PC-3 (cell line): ENCODE results near the gene LPIN1. TPM values are rescaled to one million over a fixed set of nuclear protein-coding genes. Genes with fewer than 3 reads are reported as not detected.

Experiments used
- ATAC-seq: fragments of 200-7000 bp; cut with Tn5 transposase; 2 replicates; pipeline ENCODE4 v1.9.1; 2020; ENCODE audit warnings: mild to moderate bottlenecking, moderate library complexity
- BruUV-seq: library from RNA; stranded (reverse); fragments of 400-500 nt; replicated peaks from 2 replicates; lab custom pipeline; 2021; lab: Mats Ljungman, UMichigan
- CTCF ChIA-PET: fragments of 300-600 bp; sonication (Branson Sonifier 250); formaldehyde crosslinking; loops from one replicate; lab custom pipeline; 2022; ENCODE audit warnings: antibody characterized with exemption; lab: Charles Lee
- POLR2A ChIA-PET: fragments of 300-600 bp; sonication (Branson Sonifier 250); formaldehyde crosslinking; loops from one replicate; lab custom pipeline; 2022; ENCODE audit warnings: antibody characterized with exemption; ENCODE audit not compliant: unreplicated experiment; lab: Charles Lee
- DNase-seq: peaks from one replicate; pipeline ENCODE4 v3.0.0-alpha.2; 2015
- H2AFZ ChIP-seq: fragments of 300-600 bp; sonication (generic); 2 replicates; pipeline ENCODE4 v1.6.0; 2016; ENCODE audit warnings: antibody characterized with exemption, low read length
- H3F3A ChIP-seq: fragments of 300-600 bp; sonication (generic); one replicate; pipeline ENCODE4 v1.6.0; 2017; ENCODE audit warnings: antibody characterized with exemption, low read length, control low read depth, mild to moderate bottlenecking; ENCODE audit not compliant: unreplicated experiment
- H3K27ac ChIP-seq: fragments of 300-600 bp; sonication (generic); 2 replicates; pipeline ENCODE4 v1.5.1; 2016; ENCODE audit warnings: mild to moderate bottlenecking, low read length
- H3K27me3 ChIP-seq: fragments of 300-600 bp; sonication (generic); 2 replicates; pipeline ENCODE4 v1.6.1; 2016; ENCODE audit warnings: low read length, mixed read lengths
- H3K36me3 ChIP-seq: fragments of 300-600 bp; sonication (generic); 2 replicates; pipeline ENCODE4 v1.6.1; 2016; ENCODE audit warnings: low read depth, mixed run types, low read length, mixed read lengths
- H3K4me1 ChIP-seq: fragments of 300-600 bp; sonication (generic); 2 replicates; pipeline ENCODE4 v1.5.1; 2016; ENCODE audit warnings: low read length; ENCODE audit not compliant: insufficient read depth
- H3K4me2 ChIP-seq: fragments of 300-600 bp; sonication (generic); 2 replicates; pipeline ENCODE4 v1.6.0; 2016; ENCODE audit warnings: low read length
- H3K4me3 ChIP-seq: fragments of 300-600 bp; sonication (generic); 2 replicates; pipeline ENCODE4 v1.5.1; 2016; ENCODE audit warnings: mild to moderate bottlenecking, low read length, mixed read lengths
- H3K79me2 ChIP-seq: fragments of 300-600 bp; sonication (generic); 2 replicates; pipeline ENCODE4 v1.6.1; 2017; ENCODE audit warnings: low read length, mixed read lengths
- H3K9ac ChIP-seq: fragments of 300-600 bp; sonication (generic); 2 replicates; pipeline ENCODE4 v1.6.0; 2016; ENCODE audit warnings: mild to moderate bottlenecking, low read length
- H3K9me2 ChIP-seq: fragments of 300-600 bp; sonication (generic); replicated peaks from 2 replicates; pipeline ENCODE4 v1.6.1; 2016; ENCODE audit warnings: mixed run types, low read length, mixed read lengths
- H3K9me3 ChIP-seq: fragments of 300-600 bp; sonication (generic); 2 replicates; pipeline ENCODE4 v1.6.1; 2016; ENCODE audit warnings: low read length, mixed read lengths
- H4K20me1 ChIP-seq: fragments of 300-600 bp; sonication (generic); 2 replicates; pipeline ENCODE4 v1.6.1; 2016; ENCODE audit warnings: low read length, mixed read lengths
- CTCF ChIP-seq: fragments of 300-600 bp; sonication (generic); conservative IDR thresholded peaks from 2 replicates; pipeline ENCODE4 v1.5.1; 2017; ENCODE audit warnings: antibody characterized with exemption, low read depth, mild to moderate bottlenecking, low read length
- EZH2 ChIP-seq: fragments of 300-600 bp; sonication (generic); IDR thresholded peaks from one replicate; pipeline ENCODE4 v1.6.1; 2017; ENCODE audit warnings: antibody characterized with exemption, mild to moderate bottlenecking, low read length; ENCODE audit not compliant: unreplicated experiment
- EZH2phosphoT487 ChIP-seq: fragments of 300-600 bp; sonication (generic); IDR thresholded peaks from 2 replicates; pipeline ENCODE4 v1.6.1; 2018; ENCODE audit warnings: mild to moderate bottlenecking, antibody characterized with exemption, low read length, borderline replicate concordance
- intact Hi-C: fragments of 100-400 bp; cut with micrococcal nuclease; formaldehyde crosslinking; loops from 2 replicates; pipeline ENCODE4 v1.9.0; 2023
- total RNA-seq: library from RNA; depleted of rRNA; stranded (reverse); fragments of >200 nt; gene quantifications from 2 replicates; pipeline ENCODE4 v1.2.3, GENCODE V29; 2014

LPIN1 gene
- total RNA-seq, 1 experiment from 2014 or later, result 40.9 TPM

GRCh38 chr2:11805024-11805423 lies 58.6 kb downstream of the LPIN1 start:
- Histone ChIP-seq H3F3A (no peaks in the 10 kb centered on the region), H3K9me3 (no peaks in the 10 kb centered on the region), H3K27me3 (no peaks in the 10 kb centered on the region), H4K20me1 (no peaks in the 10 kb centered on the region), H3K4me2 (no peak overlapping the region), H3K4me1 (no peaks in the 10 kb centered on the region), H3K36me3 (peaks cover 54% of the 10 kb centered on the region), H3K4me3 (no peak overlapping the region), H3K9me2 (no peaks in the 10 kb centered on the region), H2AFZ (no peak overlapping the region), H3K9ac (no peak overlapping the region), H3K27ac (no peak overlapping the region), H3K79me2 (no peaks in the 10 kb centered on the region)
- TF ChIP-seq EZH2, result no peak
- no peak for TF ChIP-seq EZH2phosphoT487
- no peak for TF ChIP-seq CTCF
- ATAC-seq, result no peak
- no TSS peak for BruUV-seq
- POLR2A ChIA-PET, result no interaction called here
- CTCF ChIA-PET, result no interaction called here
- intact Hi-C loops, result no loop called here
- DNase-seq, result no peak

GRCh38 chr2:11805920-11806319 lies 59.5 kb downstream of the LPIN1 start:
- Histone ChIP-seq H3K36me3 (peaks cover 53% of the 10 kb centered on the region), H3F3A (no peaks in the 10 kb centered on the region), H3K27ac (no peak overlapping the region), H3K4me2 (no peak overlapping the region), H3K4me1 (no peaks in the 10 kb centered on the region), H3K9ac (no peak overlapping the region), H3K27me3 (no peaks in the 10 kb centered on the region), H3K9me2 (no peaks in the 10 kb centered on the region), H4K20me1 (no peaks in the 10 kb centered on the region), H3K79me2 (no peaks in the 10 kb centered on the region), H3K9me3 (no peaks in the 10 kb centered on the region), H3K4me3 (no peak overlapping the region), H2AFZ (no peak overlapping the region)
- TF ChIP-seq CTCF (no peak), EZH2phosphoT487 (no peak), EZH2 (no peak)
- no TSS peak for BruUV-seq
- POLR2A ChIA-PET, result no interaction called here
- intact Hi-C loops, result no loop called here
- DNase-seq (no peak), ATAC-seq (no peak)
- CTCF ChIA-PET, result no interaction called here

DNA sequence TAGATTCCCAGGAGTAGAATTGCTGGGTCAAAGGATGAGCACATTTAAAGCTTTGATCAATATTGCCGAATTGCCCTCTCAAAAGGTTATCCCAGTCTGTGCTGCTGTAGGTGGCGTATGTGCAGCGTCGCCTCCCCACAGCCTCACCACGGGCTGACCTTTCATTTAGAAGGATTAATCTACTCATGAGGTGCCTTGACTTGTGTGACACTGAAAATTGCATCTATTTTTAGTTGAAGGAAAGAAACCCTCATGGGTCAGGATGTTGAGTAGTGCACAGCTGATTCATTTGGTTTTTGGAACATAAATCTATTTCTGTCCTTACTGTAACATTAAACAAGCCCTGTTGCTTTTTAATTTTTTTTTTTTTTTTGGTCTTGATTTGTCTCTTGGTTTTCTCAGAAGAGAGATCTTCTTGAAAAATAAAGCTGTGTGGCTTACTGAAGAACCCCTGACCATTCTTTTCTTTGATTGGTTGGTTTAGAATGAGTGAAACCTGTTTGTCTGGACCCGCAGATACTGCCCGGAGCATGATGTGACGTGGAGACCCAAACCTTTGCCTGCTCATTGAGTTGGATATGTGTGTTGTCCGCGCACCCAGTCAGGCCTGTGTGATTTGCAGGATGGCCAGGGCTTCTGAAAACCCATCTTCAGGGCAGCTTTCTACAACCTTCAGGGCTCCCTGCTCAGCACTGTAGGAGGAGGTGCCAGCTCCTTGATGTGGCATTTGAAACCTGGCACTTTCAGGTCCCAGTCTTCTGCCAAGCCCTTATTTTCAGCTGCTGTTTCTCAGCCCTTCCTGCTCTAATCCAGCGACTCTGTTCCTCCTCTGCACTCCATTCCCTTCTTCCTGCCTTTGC lies 61.0 kb downstream of the LPIN1 start:
- CTCF ChIA-PET, result no interaction called here
- Histone ChIP-seq H3K79me2 (no peaks in the 10 kb centered on the region), H3K4me2 (no peak overlapping the region), H3K27ac (no peak overlapping the region), H3F3A (no peaks in the 10 kb centered on the region), H2AFZ (no peak overlapping the region), H3K9ac (no peak overlapping the region), H3K9me2 (no peaks in the 10 kb centered on the region), H3K4me1 (no peaks in the 10 kb centered on the region), H3K9me3 (no peaks in the 10 kb centered on the region), H3K27me3 (no peaks in the 10 kb centered on the region), H4K20me1 (no peaks in the 10 kb centered on the region), H3K4me3 (no peak overlapping the region), H3K36me3 (peaks cover 52% of the 10 kb centered on the region)
- ATAC-seq (no peak), DNase-seq (no peak)
- POLR2A ChIA-PET, result interaction anchor here (0.6 kb wide), 1 partner anchor 909 kb away, joined by 3 read pairs; no protein-coding TSS in a partner anchor
- BruUV-seq, result no TSS peak
- intact Hi-C loops, result no loop called here
- TF ChIP-seq EZH2 (no peak), EZH2phosphoT487 (no peak), CTCF (no peak)
